NCI-H2196 (cell line): ENCODE results near the gene LRRC51.
A peak's percentile ranks its signal among the peaks of the same experiment; 100 is the strongest.

Experiments
- DNase-seq: peaks from one replicate; lab custom pipeline; 2025; ENCODE audit not compliant: unreplicated experiment; lab: John Stamatoyannopoulos, UW

LRRC51 gene

GRCh38 chr11:72069787-72070251, 10.8 kb upstream of the LRRC51 start:
- DNase-seq, result peak; percentile 61

- no peak for DNase-seq
Observed at GRCh38 chr11:72070491-72070890, 10.2 kb upstream of the LRRC51 start.

GRCh38 chr11:72072348-72072747, 8.3 kb upstream of the LRRC51 start:
- DNase-seq, result peak; percentile 46

- DNase-seq, result no peak
Observed at GRCh38 chr11:72075109-72075508, 5.5 kb upstream of the LRRC51 start.

- DNase-seq, result no peak
Observed at GRCh38 chr11:72075756-72076155, 4.9 kb upstream of the LRRC51 start.

DNA sequence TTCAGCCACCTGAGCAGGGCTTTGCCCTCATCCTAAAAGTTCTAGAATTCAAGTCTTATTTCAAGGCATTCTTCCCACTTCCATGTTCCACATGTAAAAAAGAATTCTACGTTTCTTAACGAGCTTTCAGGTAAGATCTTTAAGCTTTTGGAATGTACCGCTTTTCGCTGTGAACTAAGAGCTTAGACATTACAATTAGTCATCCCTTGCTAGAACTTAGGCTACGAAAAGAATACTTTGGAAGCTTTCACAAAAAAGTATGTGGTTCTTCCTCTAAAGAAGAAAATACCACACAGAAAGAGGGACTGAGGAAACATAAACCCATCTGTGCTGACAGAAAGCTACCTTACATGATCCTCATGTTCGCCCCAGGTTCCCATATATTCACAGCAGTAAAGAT, 2.2 kb upstream of the LRRC51 start:
- no peak for DNase-seq

DNA sequence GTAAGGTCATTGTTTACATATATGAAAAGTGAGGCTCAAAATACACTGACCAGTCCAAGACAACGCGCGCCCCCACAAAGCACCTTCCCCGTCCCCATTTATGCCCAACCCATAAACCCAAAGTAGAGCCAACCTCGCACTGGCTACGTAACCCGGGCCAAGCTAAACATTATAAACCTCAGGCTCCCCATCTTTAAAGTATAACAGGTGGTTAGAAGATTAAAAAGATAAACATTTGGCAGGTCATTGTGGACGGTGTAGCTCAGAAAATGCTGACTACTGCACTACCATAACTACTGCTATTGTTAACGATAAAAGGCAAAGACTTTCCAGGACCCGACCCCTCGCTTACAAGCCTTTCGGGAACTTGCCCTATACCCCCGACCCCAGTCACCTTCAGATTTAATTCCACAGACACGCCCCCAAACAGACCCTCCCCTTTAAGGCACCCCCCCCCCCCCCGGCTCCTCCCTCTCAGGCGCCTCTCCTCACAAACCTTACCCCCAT, 778 bp upstream of the LRRC51 start:
- no peak for DNase-seq

GRCh38 chr11:72081184-72081644, 564 bp downstream of the LRRC51 start:
- DNase-seq, result no peak

- no peak for DNase-seq
Observed at GRCh38 chr11:72081821-72082453, 1.3 kb downstream of the LRRC51 start.

- DNase-seq, result peak; percentile 36
Observed at GRCh38 chr11:72083414-72083813, 2.8 kb downstream of the LRRC51 start.

GRCh38 chr11:72084076-72084475, 3.4 kb downstream of the LRRC51 start:
- no peak for DNase-seq

DNA sequence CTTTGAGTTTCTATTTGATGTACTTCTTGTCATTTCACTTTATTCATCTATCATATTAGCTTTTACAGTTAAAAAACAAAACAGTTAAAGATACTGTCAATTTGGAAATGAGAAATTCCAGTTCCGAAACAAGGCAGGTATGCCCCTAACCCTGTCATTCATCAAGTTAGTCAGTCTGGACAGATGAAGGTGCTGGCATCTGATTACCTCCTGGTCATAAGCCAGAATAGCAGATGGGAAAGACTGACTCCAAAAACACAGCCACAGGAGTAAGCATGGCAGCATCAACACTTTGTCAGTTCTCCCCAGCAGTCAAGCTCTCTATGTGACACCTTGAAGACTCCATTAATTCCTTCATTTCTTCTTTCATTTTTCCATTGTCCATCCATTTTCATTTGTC, 4.3 kb downstream of the LRRC51 start:
- DNase-seq, result no peak

- DNase-seq, result peak; percentile 62
Observed at GRCh38 chr11:72085621-72086351, 5.1 kb downstream of the LRRC51 start.

DNA sequence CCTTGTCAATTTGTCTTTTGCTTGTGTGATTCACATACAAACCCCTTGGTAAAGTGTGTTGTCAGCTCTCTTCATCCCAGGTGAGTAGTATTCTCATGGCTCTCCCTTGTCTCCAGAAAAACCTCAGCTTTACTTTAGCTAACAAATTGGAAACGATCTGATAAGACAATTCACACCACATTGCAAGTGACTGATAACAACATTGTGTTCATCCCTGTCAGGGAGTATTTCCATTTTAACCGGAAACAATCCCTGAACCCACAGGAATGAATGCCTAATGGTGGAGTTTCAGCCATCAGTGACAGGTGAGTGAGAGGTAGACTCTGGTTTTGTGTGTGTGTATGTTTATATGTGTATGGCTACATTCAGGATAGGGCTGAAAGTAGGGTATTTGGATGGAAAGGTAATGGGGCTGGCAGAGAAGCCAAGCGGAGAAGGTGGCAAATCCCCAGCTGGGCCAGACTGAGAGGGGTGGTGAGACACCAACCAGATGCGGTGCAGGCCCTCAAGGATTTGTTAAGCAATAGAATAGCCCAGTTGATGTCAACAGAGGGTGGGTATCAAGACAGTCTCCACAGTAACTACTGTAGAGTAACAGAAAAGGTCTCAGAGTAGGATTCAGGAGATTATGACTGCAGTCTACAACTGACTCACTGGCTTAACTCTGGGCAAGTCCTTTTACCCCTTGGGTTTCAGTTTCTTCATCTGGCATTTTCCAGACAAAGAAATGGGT, 7.6 kb downstream of the LRRC51 start:
- DNase-seq, result no peak

DNA sequence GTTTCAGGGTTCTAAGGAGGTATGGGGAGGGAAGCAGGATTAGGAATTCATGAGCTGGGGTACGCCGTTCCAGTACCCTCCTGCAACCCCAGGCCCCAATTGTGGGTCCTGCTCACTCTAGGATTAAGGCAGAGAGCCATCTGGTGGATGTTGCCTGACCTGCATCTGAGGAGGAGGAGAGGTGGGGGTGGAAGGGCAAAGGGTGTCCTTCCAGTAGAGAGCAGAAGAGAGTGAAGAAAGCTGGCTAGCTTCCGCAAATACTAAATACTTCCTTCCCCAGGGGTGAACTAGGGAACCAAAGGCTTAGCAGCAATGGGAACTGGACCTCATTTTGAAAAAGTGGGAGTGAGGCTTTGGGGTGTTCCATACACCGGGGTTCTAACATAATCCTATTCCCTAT, 10.6 kb downstream of the LRRC51 start:
- peak; percentile 65 for DNase-seq

DNA sequence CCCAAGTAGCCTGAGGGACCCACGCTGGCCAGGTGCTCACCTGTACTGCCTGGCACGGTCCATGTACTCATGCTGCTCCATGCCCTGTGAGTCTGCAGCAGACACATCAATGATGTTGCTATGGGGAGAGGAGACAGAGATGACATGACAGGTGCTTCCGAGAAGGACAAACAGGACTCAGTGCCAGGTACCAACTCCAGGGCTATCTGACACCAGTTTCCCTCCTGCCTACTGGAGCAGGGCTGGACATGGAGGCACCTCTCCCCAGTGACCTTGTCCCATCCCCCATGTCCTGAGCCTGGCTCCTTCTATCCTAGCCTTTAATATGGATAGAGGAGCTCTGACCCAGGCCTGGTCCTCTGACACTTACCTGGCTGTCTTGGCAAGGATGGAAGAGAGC, 18.1 kb downstream of the LRRC51 start:
- DNase-seq, result no peak

DNA sequence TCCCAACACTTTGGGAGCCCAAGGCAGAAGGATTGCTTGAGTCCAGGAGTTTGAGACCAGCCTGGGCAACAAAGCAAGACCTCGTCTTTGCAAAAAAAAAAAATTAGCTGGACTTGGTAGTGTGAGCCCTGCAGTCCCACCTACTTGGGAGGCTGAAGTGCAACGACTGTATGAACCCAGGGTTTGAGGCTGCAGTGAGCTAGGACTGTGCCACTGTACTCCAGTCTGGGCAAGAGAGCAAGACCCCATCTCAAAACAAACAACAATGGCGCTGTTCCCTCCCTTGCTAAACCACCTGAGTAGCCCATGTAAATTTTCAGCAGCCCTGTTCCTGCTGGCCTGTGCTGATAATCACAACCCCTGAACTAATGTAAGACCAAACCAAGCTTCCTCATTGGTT, 19.4 kb downstream of the LRRC51 start:
- no peak for DNase-seq

DNA sequence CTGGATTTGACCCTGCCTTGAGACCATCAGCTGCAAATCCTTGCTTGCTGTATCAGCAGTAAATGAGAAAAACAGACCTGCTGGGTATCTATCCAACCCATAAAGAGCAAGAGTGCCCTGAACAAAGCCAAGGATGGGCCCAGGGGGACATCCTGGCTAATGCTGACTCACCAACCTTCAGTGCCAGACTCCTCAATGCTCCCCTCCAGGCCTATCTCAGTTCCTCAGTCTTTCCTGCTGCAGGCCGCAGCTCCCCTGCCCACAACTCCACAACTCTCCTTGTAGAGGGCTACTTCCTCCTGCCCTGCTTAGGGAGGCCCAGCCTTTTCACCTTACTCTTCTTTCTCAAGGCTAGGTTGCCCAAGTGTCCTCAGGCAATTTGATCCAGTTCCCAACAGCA, 19.8 kb downstream of the LRRC51 start:
- no peak for DNase-seq

- DNase-seq, result no peak
Observed at GRCh38 chr11:72102162-72102561, 21.5 kb downstream of the LRRC51 start.

- no peak for DNase-seq
Observed at GRCh38 chr11:72102631-72102945, 21.9 kb downstream of the LRRC51 start.

DNA sequence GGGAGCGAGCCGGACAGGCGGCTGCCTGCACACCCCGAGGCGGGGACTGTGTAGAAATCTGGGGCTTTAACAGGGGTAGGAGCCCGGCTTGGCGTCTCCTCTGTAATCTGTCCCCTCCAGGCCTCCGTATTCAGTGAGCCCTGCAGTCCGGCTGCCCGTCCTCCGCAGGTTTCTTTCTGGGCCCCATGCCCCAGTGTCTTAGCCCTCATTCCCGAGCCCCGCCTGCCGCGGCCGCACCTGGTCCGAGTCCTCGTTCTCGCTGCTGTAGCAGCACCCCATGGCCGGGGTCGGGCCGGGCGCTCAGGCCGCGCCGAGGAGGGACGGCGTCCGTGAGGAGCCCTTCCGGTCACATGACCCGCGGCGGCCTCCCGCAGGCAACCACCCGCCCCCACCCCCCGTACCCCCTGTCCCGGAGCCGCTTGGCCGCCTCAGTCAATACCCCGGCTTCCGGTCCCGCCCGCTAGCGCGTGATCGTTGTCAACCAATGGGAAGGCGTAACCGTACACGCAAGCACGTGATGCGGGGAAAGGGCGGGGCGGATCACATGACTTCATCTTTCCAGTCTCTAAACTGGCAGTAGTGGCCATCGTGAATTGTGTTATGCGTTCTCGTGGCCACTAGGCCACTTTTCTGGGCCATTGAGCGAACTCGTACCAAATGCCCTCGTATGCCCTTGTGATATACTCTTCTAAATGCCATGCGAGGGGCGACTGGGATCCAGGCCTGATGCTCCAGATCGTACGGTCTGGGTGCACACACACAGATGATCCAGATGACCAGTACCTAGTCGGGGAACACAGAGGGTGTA, 22.5 kb downstream of the LRRC51 start, which contains the start of gene LAMTOR1:
TSS of gene LAMTOR1 (minus strand) at position 352 of the 808 bp plus-strand sequence. CDS start at position 279, 73 bp downstream.
- DNase-seq, result peak; percentile 99
